Measurements from ENCODE around the gene PSG1. TPM values are rescaled to one million over a fixed set of nuclear protein-coding genes. Genes with fewer than 3 reads are reported as not detected.
"Not testable (repeated sequence)": the region's sequence is repeated elsewhere in the genome, so short reads cannot be mapped to it uniquely, and the experiment has no call there.

PSG1 gene
- total RNA-seq, 1 experiment from 2014 or later = not detected

- H2AK5ac ChIP-seq (ENCODE audit: insufficient read length, low read length) = not testable (repeated sequence)
- H3K9me3 ChIP-seq (ENCODE audit: control insufficient read depth, low read depth, low read length) = peaks cover 68% of the 10 kb centered on the region
These were observed 43.6 kb upstream of the PSG1 start for GRCh38 chr19:42923106-42923505.

GRCh38 chr19:42920971-42921370 lies 41.5 kb upstream of the PSG1 start:
- not testable (repeated sequence) for H3K27me3 Mint-ChIP-seq (ENCODE audit: low read depth); H3K4ac ChIP-seq (ENCODE audit: low read depth, low read length); H3T11ph ChIP-seq (ENCODE audit: low read length); H4K8ac ChIP-seq (replicated peaks; ENCODE audit: insufficient read length, low read depth, low read length); H3K23ac ChIP-seq (ENCODE audit: insufficient read length, low read depth, low read length); H4K91ac ChIP-seq (ENCODE audit: insufficient read length, low read depth, low read length); H3K27ac ChIP-seq (ENCODE audit: insufficient read length, low read depth, low read length); H4K5ac ChIP-seq (ENCODE audit: insufficient read length, low read depth, low read length); H3K27ac Mint-ChIP-seq; H2BK20ac ChIP-seq (ENCODE audit: low read depth, low read length, poor library complexity, severe bottlenecking); H3K14ac ChIP-seq (ENCODE audit: insufficient read depth, low read length); H4K20me1 ChIP-seq (ENCODE audit: control insufficient read depth, insufficient read depth, insufficient read length); H2AFZ ChIP-seq (ENCODE audit: low read length); H2BK5ac ChIP-seq (ENCODE audit: insufficient read length, low read length); H3K23me2 ChIP-seq (ENCODE audit: insufficient read length, low read depth, low read length, poor library complexity, severe bottlenecking); DNase-seq; H3K4me1 ChIP-seq (ENCODE audit: insufficient read depth, low read length); H2BK12ac ChIP-seq (ENCODE audit: insufficient read length, low read depth, low read length); H3K27me3 ChIP-seq (ENCODE audit: insufficient read depth, low read length); H3K4me1 Mint-ChIP-seq; H3K56ac ChIP-seq (ENCODE audit: insufficient read length, low read depth, low read length); H3K9ac ChIP-seq (ENCODE audit: extremely low read depth, insufficient read length, low read length); H2BK120ac ChIP-seq (ENCODE audit: low read depth, low read length, poor library complexity, severe bottlenecking); H3K79me2 ChIP-seq (ENCODE audit: insufficient read depth, low read length); H2AK5ac ChIP-seq (ENCODE audit: insufficient read length, low read length); H2BK15ac ChIP-seq (ENCODE audit: low read depth, low read length); H3K4me2 ChIP-seq (ENCODE audit: insufficient read depth, insufficient read length, low read length); H3K4me3 Mint-ChIP-seq; H3K18ac ChIP-seq (ENCODE audit: insufficient read length, low read depth, low read length); H3K79me1 ChIP-seq (ENCODE audit: insufficient read depth, low read depth, low read length, poor library complexity, severe bottlenecking)
- H3K9me3 ChIP-seq (ENCODE audit: control insufficient read depth, low read depth, low read length) = peaks cover 71% of the 10 kb centered on the region
- Mint-ChIP-seq H3K9me3 (peaks cover 85 to 98% of the 10 kb centered on the region in 2 experiments), H3K36me3 (ENCODE audit: insufficient read depth in 1 of 3, low read depth in 3 of 3) (peaks cover 14 to 24% (median 21%) of the 10 kb centered on the region in 3 experiments; a peak in 6 of 7 replicates)

More at GRCh38 chr19:42923106-42923505, 43.6 kb upstream of the PSG1 start:
- H3K14ac ChIP-seq (ENCODE audit: insufficient read depth, low read length); H3K18ac ChIP-seq (ENCODE audit: insufficient read length, low read depth, low read length); DNase-seq; H3K4me3 Mint-ChIP-seq; H4K5ac ChIP-seq (ENCODE audit: insufficient read length, low read depth, low read length); H3K56ac ChIP-seq (ENCODE audit: insufficient read length, low read depth, low read length); H2BK5ac ChIP-seq (ENCODE audit: insufficient read length, low read length); H3K4me2 ChIP-seq (ENCODE audit: insufficient read depth, insufficient read length, low read length); H2BK20ac ChIP-seq (ENCODE audit: low read depth, low read length, poor library complexity, severe bottlenecking); H2AFZ ChIP-seq (ENCODE audit: low read length); H3K4ac ChIP-seq (ENCODE audit: low read depth, low read length); H3K79me1 ChIP-seq (ENCODE audit: insufficient read depth, low read depth, low read length, poor library complexity, severe bottlenecking); H3K4me1 Mint-ChIP-seq; H2BK120ac ChIP-seq (ENCODE audit: low read depth, low read length, poor library complexity, severe bottlenecking); H4K91ac ChIP-seq (ENCODE audit: insufficient read length, low read depth, low read length); H3K27me3 Mint-ChIP-seq (ENCODE audit: low read depth); H2BK15ac ChIP-seq (ENCODE audit: low read depth, low read length); H2BK12ac ChIP-seq (ENCODE audit: insufficient read length, low read depth, low read length); H3T11ph ChIP-seq (ENCODE audit: low read length); H4K20me1 ChIP-seq (ENCODE audit: control insufficient read depth, insufficient read depth, insufficient read length); H3K27me3 ChIP-seq (ENCODE audit: insufficient read depth, low read length); H3K27ac Mint-ChIP-seq; H3K9ac ChIP-seq (ENCODE audit: extremely low read depth, insufficient read length, low read length); H3K23me2 ChIP-seq (ENCODE audit: insufficient read length, low read depth, low read length, poor library complexity, severe bottlenecking); H3K27ac ChIP-seq (ENCODE audit: insufficient read length, low read depth, low read length); H3K79me2 ChIP-seq (ENCODE audit: insufficient read depth, low read length); H3K4me1 ChIP-seq (ENCODE audit: insufficient read depth, low read length); H4K8ac ChIP-seq (replicated peaks; ENCODE audit: insufficient read length, low read depth, low read length); H3K23ac ChIP-seq (ENCODE audit: insufficient read length, low read depth, low read length): not testable (repeated sequence)
- peaks cover 85 to 99% of the 10 kb centered on the region in 2 experiments for H3K9me3 Mint-ChIP-seq
- H3K36me3 Mint-ChIP-seq (ENCODE audit: insufficient read depth in 1 of 3, low read depth in 3 of 3) = peaks cover 11 to 31% (median 11%) of the 10 kb centered on the region in 3 experiments; a peak in 6 of 7 replicates
- WGBS (ENCODE audit: extremely low coverage, insufficient read length, low lambda C conversion rate) = no CpG with 5 or more reads among the region's 9 CpGs
- TF ChIP-seq CTCF (conservative IDR thresholded peaks at IDR 0.05) = peak; percentile 44

Measured in H9 (cell line).